Left renal cortex interstitium (tissue), 4 donors: Measurements from ENCODE around the gene ANKRD33B. TPM values are rescaled to one million over a fixed set of nuclear protein-coding genes. Genes with fewer than 3 reads are reported as not detected.

Experiments used
- DNase-seq, 4 donors: peaks; one replicate each; pipeline ENCODE4 v3.0.0-alpha.2; 2013; ENCODE audit warnings: low read depth in 4 of 4, low spot score in 2 of 4, missing footprints in 1 of 4
- polyA plus RNA-seq, 4 donors: library from polyadenylated mRNA; unstranded; fragments of 120-200 nt; gene quantifications; one replicate each; pipeline ENCODE4 v1.2.1, GENCODE V29; 2013; ENCODE audit not compliant: insufficient read length in 4 of 4

ANKRD33B gene
- polyA plus RNA-seq, 4 donors = 1.5 to 1.7 (median 1.6) TPM

DNA sequence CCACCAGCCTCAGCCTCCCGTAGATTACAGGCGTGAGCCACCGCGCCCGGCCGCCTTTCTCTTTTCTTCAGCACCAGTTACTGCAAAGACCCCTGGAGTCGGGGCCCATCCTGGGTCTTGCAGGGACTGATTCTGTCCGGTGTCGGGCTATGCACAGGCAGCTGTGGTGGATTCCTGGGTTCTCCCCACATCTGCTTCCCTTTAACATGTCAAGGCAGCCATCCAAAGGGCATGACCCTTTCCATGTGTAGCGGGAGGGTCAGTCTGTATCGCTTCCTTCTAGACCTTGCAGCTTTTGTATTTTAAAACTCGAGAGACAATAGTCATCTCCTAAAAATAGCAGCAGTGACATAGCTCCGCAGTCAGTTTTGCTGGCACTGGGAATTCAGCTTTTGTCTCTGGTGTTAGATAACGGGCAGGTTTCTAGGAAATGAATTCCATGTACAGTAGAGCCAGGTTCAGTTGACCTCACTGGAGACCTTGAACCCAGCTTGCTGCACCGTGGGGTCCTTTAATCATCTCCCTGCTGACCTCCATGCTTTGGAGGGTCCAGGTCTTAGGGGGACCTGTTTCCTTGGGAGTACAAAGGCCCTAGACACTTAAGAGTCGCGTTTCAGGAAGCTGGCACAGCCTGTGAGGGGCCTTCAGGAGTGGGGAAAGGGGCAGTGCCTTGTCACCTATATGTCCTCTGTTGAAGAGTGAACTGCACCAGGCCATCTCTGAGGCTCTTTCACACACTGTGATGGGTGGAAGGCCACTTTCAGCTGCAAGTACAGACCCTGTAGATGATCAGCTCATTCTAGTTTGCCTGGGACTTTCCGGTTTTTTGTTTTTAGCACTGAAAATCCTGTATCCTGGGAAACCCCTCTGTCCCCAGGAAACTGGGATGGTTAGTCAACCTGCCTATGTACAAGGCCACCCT is 13.8 kb downstream of the ANKRD33B start:
- no peak for DNase-seq

DNA sequence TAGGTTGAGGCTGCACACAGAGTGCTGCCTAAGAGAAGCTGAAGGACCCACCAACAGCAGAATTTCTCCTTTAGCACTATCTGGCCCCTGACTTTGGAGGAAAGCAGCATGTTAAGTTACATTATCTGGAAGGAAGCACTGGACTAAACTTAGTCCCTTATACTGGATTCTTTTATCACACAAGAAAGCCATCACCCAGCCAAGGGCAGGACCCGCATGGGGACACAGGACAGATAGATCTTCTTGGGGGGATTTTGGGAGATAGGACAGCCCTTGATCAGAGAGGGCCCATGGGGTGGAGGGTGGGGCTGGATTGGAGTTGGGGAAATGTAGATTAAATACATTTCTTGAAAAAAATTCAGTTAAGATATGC is 14.4 kb downstream of the ANKRD33B start:
- DNase-seq = no peak

DNA sequence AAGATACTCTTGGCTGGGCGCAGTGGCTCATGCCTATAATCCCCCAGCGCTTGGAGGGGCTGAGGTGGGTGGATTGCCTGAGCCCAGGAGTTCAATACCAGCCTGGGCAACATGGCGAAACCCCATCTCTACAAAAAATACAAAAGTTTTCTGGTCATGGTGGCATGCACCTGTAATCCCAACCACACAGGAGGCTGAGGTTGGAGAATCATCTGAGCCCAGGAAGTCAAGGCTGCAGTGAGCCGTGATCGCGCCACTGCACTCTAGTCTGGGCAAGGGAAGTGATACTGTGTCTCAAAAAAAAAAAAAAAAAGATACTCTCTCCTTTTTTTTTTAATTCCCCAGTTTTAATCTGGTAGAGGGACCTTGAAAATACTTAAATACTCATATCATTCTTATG is 15.0 kb downstream of the ANKRD33B start:
- no peak for DNase-seq

DNA sequence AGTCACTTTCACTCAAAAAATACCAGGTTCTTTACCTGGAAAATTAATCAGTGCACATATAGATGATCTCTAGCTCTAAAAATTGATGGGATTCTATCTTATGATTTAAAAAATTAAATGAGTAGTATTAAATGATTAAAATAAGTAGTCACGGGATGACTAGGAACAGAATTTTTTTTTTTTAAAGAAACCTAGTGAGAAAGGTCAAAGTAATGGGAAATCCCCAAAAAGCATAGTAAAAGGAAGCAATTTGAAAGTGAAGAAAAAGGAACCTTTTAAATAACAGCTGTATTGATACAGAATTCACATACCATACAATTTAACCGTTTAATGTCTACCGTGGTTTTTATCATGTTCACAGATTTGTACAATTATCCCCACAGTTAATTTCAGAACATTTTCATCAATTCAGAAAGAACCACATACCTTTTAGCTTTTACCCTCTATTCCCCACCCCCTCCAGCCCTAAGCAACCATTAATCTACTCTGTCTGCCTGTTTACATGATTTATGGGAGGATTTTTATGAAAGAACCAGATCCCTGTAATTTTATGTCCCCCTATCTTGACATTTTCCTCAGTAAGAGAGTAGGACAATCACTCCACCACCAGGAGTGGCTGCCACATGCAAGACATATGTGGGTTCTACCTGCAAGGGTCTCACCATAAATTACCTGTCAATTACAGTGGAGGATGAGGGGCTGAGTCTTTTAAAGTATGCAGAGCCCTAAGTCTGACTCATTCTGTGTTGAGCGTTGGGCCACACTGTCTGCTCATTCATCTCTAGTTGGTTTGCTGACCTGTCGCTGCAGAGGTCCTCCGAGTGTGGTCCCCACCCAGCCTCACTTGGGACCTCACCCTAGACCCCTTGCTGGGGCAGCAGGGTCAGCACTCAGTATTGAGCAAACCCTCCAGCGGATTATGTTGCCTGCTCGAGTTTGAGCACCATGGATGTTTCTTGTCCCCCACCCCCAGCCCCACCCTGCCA is 16.0 kb downstream of the ANKRD33B start:
- DNase-seq = no peak

DNA sequence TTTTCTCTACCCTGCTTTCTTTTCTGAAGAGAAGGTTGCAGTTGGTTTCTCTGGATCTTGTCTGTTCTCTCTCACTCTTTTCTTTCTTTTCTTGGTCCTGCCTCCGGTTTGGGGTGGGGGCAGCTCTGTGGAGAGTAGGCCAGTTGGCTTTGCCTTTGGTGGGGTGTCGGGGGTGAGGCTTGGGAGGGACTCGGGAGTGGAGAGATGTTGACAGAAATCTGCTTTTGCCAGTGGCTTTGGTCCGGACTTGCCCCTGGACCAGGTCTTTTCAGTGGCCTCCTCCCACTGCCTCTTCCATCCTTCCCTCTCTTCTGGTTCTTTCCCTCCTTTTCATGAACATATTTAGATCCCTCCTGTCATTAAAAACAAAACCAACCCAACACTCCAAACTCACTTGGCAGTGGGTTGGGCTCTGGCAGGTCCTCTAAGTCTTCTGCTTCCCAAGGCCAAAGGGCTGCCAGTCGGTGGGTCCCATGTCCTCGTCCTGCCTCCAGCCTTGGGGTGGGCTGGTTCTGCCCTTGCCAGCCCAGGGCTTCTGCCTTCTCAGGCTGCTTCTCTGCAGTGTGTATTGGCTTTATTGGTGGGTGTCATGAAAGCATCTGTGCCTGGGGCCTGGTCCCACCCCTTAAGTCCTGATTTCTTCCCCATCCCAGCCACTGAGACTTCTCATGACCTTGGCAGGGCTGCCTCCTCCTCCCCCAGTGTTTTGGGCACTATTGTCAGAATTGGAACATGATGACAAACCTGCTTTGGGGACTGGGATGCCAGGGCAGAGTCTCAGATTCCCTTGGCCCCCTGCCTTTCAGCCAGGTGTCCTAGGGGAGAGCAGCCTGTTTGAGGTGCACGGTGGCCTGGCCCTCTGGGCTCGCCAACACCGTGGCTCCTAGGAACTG is 16.9 kb downstream of the ANKRD33B start:
- no peak for DNase-seq

DNA sequence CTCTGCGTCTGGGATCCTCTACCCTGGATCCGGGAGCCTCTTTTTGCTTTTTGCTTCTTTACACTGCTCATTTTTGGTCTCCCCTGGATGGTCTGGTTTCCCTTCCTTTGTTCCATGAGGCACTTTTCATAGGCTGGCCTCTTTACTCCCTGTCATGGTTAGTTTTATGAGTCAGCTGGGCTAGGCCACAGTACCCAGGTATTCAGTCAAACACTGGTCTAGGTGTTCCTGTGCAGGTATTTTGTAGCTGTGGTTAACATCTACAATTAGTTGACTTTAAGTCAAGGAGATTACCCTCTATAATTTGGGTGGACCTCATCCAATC is 17.5 kb downstream of the ANKRD33B start:
- DNase-seq = no peak

DNA sequence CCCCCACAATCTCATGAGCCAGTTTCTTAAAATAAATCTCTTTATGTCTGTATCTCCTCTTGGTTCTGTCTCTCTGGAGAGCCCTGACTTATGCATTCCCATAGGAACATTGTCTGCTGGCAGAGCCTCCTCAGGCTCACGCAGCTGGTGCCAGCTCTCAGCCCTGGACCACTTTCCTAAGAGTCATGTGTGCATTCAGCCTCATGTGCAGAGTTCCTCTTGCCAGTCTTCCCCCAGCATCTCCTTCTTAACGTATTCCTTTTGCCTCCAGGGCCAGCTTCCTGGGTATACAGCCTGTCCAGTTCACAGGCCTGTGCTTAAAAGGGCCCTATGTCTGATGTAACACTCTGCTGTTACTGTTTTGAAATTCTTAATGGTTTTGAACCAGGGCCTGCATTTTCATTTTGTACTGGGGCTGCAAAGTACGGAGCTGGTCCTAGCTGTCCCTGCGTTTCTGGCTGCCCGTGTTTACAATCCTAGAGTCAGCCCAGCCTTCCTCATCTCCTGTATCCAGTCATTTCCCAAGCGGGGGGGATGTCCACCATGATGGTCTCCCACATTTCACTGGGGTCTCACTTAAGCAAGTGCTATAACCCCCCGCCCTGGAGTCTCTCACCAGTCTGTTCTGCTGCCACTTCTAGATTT is 18.1 kb downstream of the ANKRD33B start:
- no peak for DNase-seq

DNA sequence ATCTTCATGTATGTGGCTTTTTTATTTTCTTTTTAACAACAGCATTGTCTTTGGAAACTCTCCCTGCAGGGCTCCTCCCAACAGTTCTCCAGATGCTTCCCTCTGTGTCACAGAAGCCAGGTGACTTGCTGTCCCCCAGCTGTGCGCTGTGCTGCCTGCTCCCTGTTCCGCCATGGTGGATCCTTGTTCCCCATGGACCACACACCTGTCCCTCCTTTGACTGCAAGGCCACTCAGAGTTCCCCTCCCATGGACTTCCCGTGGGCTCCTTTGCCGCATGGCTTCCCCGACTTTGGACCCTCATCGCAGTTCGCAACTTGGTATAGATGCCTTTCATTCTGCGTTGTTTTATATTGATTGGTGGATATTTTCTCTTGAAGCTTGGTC is 18.6 kb downstream of the ANKRD33B start:
- DNase-seq = no peak

DNA sequence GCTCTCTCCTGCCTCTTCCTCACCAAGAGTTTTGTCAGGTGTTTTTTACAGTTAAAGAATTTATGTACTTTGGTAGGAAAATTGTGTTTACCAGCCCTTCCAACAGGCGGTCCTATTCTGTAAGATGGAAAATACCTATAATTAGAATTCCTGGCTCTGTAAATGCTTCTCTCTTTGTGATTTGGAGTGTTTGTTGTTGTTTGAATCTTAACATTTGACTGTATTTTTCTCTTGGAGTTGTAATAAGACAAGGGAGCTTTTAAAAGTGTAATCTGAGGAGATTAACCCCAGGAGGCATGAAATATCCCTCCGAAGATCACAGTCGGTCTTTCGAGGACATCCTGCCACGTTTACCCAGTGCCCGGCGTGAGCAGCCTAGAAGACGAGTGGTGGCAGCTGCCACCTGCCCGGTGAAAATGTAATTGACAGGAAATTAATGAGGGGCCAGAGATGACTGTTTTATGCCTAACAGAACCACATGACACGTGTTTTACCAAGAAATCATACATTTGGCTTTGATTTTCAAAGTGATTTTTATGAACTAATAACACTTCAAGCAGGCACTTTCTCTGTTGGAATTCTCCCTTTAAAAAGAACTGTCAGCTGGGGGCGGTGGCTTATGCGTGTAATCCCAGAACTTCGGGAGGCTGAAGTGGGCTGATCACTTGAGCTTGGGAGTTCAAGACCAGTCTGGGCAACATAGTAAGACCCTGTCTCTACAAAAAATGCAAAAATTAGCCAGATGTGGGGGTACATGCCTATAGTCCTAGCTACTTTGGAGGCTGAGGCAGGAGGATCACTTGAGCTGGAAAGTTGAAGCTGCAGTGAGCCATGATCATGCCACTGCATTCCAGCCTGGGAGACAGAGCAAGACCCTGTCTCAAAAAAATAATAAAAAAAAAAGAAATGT is 20.0 kb downstream of the ANKRD33B start:
- DNase-seq = no peak

DNA sequence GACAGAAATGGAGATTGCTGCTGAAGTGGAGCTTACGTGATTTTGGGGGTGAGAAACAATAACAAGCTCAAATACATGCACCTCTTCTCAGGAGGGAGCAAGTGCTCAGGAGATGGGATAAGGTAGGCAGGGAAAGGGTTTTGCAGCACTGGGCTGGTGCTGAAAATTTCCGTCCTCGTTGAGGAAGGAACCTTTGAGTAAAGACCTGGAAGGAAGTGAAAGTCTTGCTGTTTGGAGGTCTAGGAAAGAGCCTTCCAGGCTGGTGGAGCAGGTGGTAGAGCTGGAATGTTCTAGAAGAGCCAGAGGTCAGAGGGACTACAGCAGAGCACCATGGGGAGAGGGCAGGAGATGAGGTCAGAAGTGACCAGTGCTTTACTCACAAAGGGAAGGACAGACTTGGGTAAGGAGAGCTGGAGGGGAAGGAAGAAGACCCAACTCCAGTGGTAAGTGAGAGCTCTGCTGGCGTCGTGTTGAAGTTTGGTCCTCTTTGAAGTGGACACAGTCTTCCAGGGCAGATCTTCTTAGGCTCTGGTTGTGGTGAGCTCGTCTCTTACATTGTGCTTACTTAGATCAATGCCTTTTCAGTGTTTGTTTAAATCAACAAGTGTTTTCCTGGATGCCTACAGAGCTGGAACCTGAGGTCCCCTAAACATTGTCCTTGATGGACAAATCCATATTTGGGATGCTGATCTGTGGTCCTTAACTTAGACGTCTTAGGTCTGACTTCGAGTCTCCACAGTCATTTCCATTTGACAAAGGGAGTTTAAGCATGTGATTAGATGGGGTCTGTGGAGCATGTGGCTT is 21.0 kb downstream of the ANKRD33B start:
- no peak for DNase-seq

DNA sequence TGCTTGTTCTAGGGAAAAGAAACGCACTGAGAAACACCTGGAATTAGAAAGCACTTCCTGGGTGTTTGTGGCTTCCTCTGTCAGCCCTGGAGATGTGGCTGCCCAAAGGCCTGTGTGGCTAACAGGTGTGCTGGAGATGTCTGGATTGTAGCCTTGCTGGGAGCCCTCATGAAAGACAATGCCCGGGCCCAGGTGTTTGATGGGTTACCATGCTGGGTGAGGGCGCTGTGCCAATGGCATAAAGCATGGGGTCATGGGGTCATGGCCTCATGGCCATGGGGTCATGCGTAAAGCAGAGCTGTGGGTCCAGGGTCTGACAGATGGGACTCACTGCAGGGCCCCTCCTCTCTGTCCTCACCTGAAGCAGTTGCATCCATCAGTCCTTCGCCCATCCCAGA is 21.6 kb downstream of the ANKRD33B start:
- no peak for DNase-seq

DNA sequence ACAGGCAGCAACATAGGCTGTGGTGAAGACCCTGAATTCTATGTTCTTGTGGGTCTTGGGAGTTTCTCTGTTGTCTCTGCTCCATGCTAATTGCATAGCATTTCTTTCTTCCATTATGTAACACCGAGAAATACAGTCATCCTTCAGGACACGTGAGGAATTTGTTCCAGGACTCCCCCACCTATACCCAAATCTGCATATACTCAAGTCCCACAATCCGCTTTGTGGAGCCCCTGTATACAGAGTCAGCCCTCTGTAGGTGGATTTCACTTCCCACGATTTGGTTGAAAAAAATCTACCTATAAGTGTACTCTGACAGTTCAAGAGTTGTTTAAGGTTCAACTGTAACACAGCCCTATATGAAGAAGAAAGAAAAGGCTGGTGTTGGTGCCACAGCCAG is 22.1 kb downstream of the ANKRD33B start:
- no peak for DNase-seq

DNA sequence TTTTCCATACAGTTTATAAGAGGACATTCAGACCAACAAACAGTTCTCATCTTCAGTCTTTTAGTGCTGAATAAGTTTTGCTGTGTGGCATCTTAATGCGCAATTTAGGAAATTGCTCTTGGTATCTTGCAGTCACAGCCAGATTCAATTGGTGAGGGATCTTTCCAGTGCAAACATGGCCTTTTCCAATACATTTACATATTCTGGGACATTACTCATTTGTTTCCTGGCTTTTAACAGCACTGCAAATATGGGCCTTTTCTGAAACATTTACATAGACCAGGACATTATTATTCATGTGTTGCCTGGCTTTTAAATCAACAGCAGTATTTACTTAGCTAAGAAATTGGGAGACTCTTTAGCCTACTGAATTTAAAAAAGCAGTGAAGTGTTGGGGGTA is 22.7 kb downstream of the ANKRD33B start:
- DNase-seq = no peak

DNA sequence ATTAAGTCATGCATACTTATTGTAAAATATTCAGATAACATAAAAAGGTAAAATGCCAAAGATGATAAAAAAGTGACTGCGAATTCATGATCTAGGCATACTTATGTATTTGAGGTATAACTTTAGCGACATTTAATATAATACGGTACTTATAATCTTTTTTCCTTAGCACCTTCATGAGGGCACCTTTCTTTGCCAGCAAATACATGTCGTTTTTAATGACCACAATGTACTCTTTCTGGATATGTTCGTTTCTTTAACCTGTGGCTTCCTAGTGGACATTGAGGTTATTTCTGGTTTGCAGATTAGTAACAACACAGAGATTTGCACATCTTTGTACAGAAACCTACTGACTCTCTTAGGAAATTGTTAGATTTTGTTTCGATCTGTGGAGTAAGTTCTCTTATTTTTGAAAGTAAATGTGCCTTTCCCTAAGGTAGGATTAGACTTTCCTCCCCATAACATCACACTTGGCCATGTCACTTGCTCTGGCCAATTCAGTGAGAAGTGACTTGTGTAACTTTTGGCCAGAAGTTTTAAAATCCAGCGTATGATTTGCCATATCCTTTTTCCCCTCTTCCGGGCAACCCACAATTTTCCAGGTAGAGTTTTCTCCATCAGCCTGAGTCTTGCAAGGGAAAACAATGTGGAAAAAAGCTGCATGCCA is 24.4 kb downstream of the ANKRD33B start:
- no peak for DNase-seq

DNA sequence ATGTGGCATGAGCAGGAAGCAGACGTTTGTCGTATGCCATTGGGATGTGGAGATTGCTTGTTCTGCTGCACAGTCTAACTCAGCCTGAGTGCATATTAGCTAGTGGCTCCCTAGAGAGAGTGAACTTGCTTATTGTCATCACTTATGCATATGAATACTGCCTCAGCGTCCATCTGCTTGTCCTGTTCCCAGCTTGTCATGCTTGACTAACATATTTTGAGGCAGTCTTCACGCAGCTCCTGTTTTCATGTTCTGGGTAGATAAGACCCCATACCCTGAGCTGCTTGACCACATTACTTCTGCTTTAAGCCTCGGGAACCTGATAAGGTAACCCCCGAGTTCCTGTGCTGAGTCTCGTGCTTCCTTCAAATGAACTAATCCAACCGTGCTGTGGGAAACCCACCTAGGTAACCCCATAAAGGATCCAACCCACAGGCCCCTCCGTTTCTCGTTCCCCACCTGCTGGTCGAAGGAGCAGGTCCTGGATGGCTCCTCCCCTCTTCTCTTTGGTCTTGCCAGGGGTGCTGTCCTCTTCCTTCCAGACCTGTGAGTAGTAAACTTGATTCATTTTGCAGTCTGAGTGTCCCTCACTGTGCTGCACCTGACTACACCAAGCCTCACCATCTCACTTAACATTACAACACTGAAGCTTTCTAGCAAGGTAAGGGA is 25.0 kb downstream of the ANKRD33B start:
- DNase-seq = no peak

DNA sequence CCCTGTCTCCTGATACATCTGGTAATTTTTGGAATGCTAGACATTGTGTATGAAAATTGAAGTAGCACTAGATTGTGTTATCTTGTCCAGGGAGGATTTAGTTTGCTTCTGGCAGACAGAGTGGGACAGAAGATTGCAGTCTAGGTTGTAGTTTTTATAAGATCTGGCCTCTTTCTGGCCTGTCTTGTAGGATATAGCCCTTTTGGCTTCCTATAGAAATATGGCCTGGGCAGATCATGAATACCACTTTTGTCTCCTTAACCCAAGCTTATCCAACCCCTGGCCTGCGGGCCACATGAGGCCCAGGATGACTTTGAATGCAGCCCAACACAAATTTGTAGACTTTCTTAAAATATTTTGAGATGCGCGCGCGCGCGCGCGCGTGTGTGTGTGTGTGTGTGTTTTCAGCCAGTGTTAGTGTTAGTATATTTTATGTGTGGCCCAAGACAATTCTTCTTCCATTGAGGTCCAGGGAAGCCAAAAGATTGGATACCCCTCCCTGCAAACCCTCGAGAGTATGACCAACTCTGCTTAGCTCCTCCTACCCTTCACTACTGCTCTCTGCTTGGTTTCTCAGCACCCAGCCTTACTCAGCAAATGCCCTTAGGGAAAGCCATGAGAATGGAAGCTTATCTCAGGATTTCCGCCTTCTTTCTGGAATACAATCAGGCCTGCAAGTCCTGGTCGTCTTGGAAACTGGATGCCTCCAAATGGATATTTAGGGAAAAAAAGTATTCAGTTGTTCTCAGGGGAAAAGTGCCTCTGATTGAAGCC is 26.5 kb downstream of the ANKRD33B start:
- DNase-seq = no peak
